Fibroblast of villous mesenchyme (primary cell): ENCODE data around the gene PLA2R1. TPM values are rescaled to one million over a fixed set of nuclear protein-coding genes. Genes with fewer than 3 reads are reported as not detected.
A peak's percentile ranks its signal among the peaks of the same experiment; 100 is the strongest.

Experiments
- DNase-seq: peaks from one replicate; pipeline ENCODE4 v3.0.0-alpha.2; 2010; ENCODE audit warnings: low read depth
- H3K4me3 ChIP-seq: 2 replicates; pipeline ENCODE4 v1.5.1; 2011; ENCODE audit warnings: low read depth, mild to moderate bottlenecking, low read length
- total RNA-seq: library from RNA; depleted of rRNA; stranded (reverse); fragments of >200 nt; gene quantifications from 2 replicates; pipeline ENCODE4 v1.2.3, GENCODE V29; 2012
- TF ChIP-seq, protein P1 (sequence below): IDR thresholded peaks from 2 replicates; pipeline ENCODE4 v1.5.1; 2012; ENCODE audit warnings: low read depth, mild to moderate bottlenecking, low read length; ENCODE audit not compliant: insufficient read depth

Gene PLA2R1
- total RNA-seq, 1 donor = 13.0 TPM

- TF ChIP-seq, protein P1, sequence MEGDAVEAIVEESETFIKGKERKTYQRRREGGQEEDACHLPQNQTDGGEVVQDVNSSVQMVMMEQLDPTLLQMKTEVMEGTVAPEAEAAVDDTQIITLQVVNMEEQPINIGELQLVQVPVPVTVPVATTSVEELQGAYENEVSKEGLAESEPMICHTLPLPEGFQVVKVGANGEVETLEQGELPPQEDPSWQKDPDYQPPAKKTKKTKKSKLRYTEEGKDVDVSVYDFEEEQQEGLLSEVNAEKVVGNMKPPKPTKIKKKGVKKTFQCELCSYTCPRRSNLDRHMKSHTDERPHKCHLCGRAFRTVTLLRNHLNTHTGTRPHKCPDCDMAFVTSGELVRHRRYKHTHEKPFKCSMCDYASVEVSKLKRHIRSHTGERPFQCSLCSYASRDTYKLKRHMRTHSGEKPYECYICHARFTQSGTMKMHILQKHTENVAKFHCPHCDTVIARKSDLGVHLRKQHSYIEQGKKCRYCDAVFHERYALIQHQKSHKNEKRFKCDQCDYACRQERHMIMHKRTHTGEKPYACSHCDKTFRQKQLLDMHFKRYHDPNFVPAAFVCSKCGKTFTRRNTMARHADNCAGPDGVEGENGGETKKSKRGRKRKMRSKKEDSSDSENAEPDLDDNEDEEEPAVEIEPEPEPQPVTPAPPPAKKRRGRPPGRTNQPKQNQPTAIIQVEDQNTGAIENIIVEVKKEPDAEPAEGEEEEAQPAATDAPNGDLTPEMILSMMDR = no peak
- H3K4me3 ChIP-seq = no peak overlapping the region
- DNase-seq = peak; percentile 77
Observed at GRCh38 chr2:160057356-160057755, 5.1 kb downstream of the PLA2R1 start.

DNA sequence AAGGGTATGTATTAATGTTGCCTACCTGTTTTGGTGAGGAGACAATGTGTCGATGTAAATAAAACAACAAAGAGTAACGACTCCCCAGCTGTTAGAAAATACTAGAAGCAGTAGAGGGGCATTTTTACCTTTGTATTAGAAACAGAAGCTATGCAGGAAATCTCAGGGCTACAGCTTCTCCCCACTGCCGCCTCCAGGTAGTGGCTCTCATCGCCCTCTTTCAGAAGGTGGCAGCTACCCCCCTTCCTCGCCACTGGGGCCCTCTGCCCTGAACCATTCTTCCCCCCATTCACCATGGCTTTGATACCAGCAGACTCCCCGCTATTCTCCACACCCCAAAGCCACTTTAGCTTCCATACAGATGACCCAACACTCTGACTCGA lies 6.7 kb downstream of the PLA2R1 start:
- H3K4me3 ChIP-seq = no peak overlapping the region
- DNase-seq = no peak
- TF ChIP-seq, protein P1 = no peak

- DNase-seq = peak; percentile 70
- no peak overlapping the region for H3K4me3 ChIP-seq
Observed at GRCh38 chr2:160054984-160055725, 7.3 kb downstream of the PLA2R1 start.

DNA sequence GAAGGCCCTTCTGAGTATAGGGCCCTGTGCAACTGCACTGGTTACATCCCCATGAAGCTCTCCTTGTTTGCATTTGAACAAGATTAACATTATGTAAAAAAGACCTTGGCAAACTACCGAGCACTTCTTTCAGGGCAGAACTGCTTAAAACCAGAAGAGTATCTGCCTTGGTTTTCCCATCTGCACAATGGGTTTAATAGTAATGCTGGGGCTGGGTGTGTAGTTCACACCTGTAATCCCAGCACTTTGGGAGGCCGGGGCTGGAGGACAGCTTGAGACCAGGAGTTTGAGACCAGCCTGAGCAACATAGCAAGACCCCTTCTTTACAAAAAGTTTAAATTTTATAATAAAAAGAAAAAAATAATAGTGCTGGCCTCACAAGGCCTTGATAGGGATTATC lies 8.5 kb downstream of the PLA2R1 start:
- H3K4me3 ChIP-seq = no peak overlapping the region
- TF ChIP-seq, protein P1 = no peak
- no peak for DNase-seq

More at GRCh38 chr2:160054984-160055725, 7.3 kb downstream of the PLA2R1 start:
- TF ChIP-seq, protein P1 = no peak

GRCh38 chr2:160052531-160052930 lies 9.9 kb downstream of the PLA2R1 start:
- DNase-seq = no peak
- H3K4me3 ChIP-seq = no peak overlapping the region
- TF ChIP-seq, protein P1 = no peak

DNA sequence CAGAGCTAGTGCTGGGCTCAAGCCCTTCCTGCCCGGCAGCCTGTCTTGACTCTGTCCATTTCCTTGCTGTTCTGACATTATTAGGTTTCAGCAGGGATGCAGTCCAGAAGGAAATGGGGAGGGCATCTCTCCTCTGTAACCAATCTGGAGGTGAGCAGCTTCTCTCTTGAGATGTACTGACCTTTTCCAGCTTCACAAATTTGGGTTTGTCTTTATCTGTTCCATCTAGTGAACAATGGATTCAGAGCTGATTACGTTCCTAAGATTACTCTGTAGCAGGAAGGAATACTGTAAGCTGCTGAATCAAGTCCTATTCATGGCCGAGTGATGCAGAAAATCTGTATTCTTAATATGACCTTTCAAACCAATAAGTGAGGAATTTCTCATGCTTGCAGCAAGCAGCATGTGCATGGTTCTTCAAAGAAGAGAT lies 11.0 kb downstream of the PLA2R1 start:
- DNase-seq = no peak
- no peak overlapping the region for H3K4me3 ChIP-seq

More for the DNA sequence above, 11.0 kb downstream of the PLA2R1 start:
- TF ChIP-seq, protein P1 = no peak
